Keratinocyte (primary cell): Measurements from ENCODE around the gene THSD7B. TPM values are rescaled to one million over a fixed set of nuclear protein-coding genes. Genes with fewer than 3 reads are reported as not detected.

Source experiments
- DNase-seq: peaks from one replicate; pipeline ENCODE4 v3.0.0-alpha.2; 2011; ENCODE audit warnings: low read depth, missing footprints, low spot score
- FAIRE-seq: peaks from 2 replicates; lab custom pipeline; 2011; peaks lifted over from hg19 to GRCh38; lab: Jason Lieb, UNC
- H2AFZ ChIP-seq: 2 replicates; pipeline ENCODE4 v1.6.0; 2012; ENCODE audit warnings: low read length, control low read depth, inconsistent platforms; ENCODE audit not compliant: control insufficient read depth
- H3K27ac ChIP-seq: 2 replicates; pipeline ENCODE4 v1.5.1; 2011; ENCODE audit warnings: low read length; ENCODE audit not compliant: control insufficient read depth, insufficient read depth
- H3K27me3 ChIP-seq: 3 replicates; pipeline ENCODE4 v1.6.0; 2011; ENCODE audit warnings: low read length; ENCODE audit not compliant: control insufficient read depth, insufficient read depth; ENCODE audit errors: extremely low read depth
- H3K36me3 ChIP-seq, 2 experiments: 2 replicates in 1 of 2; 3 replicates in 1 of 2; pipeline ENCODE4 v1.5.1; 2011; ENCODE audit warnings: low read length in 2 of 2, mild to moderate bottlenecking in 1 of 2; ENCODE audit not compliant: control insufficient read depth in 2 of 2, insufficient read depth in 2 of 2; ENCODE audit errors: extremely low read depth in 1 of 2
- H3K4me1 ChIP-seq: 3 replicates; pipeline ENCODE4 v1.5.1; 2011; ENCODE audit warnings: low read length; ENCODE audit not compliant: control insufficient read depth, insufficient read depth; ENCODE audit errors: extremely low read depth
- H3K4me2 ChIP-seq: 3 replicates; pipeline ENCODE4 v1.6.0; 2011; ENCODE audit warnings: low read depth, low read length; ENCODE audit not compliant: control insufficient read depth, insufficient read depth; ENCODE audit errors: extremely low read depth
- H3K4me3 ChIP-seq, 3 experiments: fragments of 200-600 bp in 1 of 3; sonication (generic) in 1 of 3; 2 replicates in 2 of 3; 3 replicates in 1 of 3; pipeline ENCODE4 v1.5.1; 2011 to 2016; ENCODE audit warnings: low read length in 3 of 3, mild to moderate bottlenecking in 3 of 3, control low read depth in 2 of 3, inconsistent platforms in 1 of 3, low read depth in 1 of 3, mixed read lengths in 1 of 3, mixed run types in 1 of 3, moderate library complexity in 1 of 3; ENCODE audit not compliant: control insufficient read depth in 2 of 3, insufficient read depth in 2 of 3; ENCODE audit errors: extremely low read depth in 1 of 3
- H3K79me2 ChIP-seq: 2 replicates; pipeline ENCODE4 v1.6.0; 2012; ENCODE audit warnings: low read length; ENCODE audit not compliant: control insufficient read depth, insufficient read depth
- H3K9ac ChIP-seq: 3 replicates; pipeline ENCODE4 v1.6.0; 2011; ENCODE audit warnings: low read length; ENCODE audit not compliant: control insufficient read depth, insufficient read depth; ENCODE audit errors: extremely low read depth
- H3K9me1 ChIP-seq: 3 replicates; pipeline ENCODE4 v1.6.0; 2011; ENCODE audit warnings: low read length; ENCODE audit not compliant: control insufficient read depth, insufficient read depth; ENCODE audit errors: extremely low read depth
- H3K9me3 ChIP-seq: 2 replicates; pipeline ENCODE4 v1.5.1; 2012; ENCODE audit warnings: low read depth, low read length; ENCODE audit not compliant: control insufficient read depth
- H4K20me1 ChIP-seq: 3 replicates; pipeline ENCODE4 v1.6.0; 2011; ENCODE audit warnings: low read length; ENCODE audit not compliant: control insufficient read depth, insufficient read depth; ENCODE audit errors: extremely low read depth
- CTCF ChIP-seq, 3 experiments: IDR thresholded peaks in 1 of 3; conservative IDR thresholded peaks in 1 of 3; optimal IDR thresholded peaks in 1 of 3; 2 replicates in 2 of 3; 3 replicates in 1 of 3; pipeline versions ENCODE3 to v1.5.1; 2011; ENCODE audit warnings: low read length in 3 of 3, mild to moderate bottlenecking in 3 of 3, moderate library complexity in 2 of 3, control low read depth in 1 of 3, inconsistent platforms in 1 of 3; ENCODE audit not compliant: insufficient read depth in 2 of 3; ENCODE audit errors: extremely low read depth in 1 of 3
- EZH2 ChIP-seq: IDR thresholded peaks from one replicate; pipeline ENCODE4 v1.6.1; 2012; ENCODE audit warnings: inconsistent platforms, mild to moderate bottlenecking, low read length, moderate library complexity
- dilution Hi-C: fragments of 300-500 bp; cut with MboI; formaldehyde crosslinking; loops from one replicate; pipeline ENCODE4 v1.7.0; 2020; ENCODE audit warnings: low sequenced_read_pairs; ENCODE audit not compliant: extremely low pct_ligation_motif_present
- polyA plus RNA-seq, 5 experiments: library from polyadenylated mRNA; depleted of rRNA in 3 of 5; stranded (reverse) in 3 of 5; stranded (forward) in 1 of 5; unstranded in 1 of 5; fragments of >200 nt; gene quantifications; 1 replicate in 1 of 5; 2 replicates in 3 of 5; 3 replicates in 1 of 5; pipeline versions ENCODE4 v1.2.1 to v1.2.3, GENCODE V29; 2011 to 2012; ENCODE audit warnings: missing spikeins in 2 of 5, low read depth in 1 of 5, low replicate concordance in 1 of 5

THSD7B gene
- polyA plus RNA-seq, 1 donor (not counting 4 experiments of a cell fraction or from before 2014, with no cell fraction given): 0.04 TPM

GRCh38 chr2:137405496-137405895 lies 640.2 kb downstream of the THSD7B start:
- H2AFZ ChIP-seq: no peak overlapping the region
- H3K4me1 ChIP-seq: no peaks in the 10 kb centered on the region
- no peak overlapping the region for H3K9ac ChIP-seq
- TF ChIP-seq CTCF (optimal IDR thresholded peaks at IDR 0.05 in 1 of 3, IDR thresholded peaks at IDR 0.05 in 1 of 3, conservative IDR thresholded peaks at IDR 0.05 in 1 of 3; ENCODE audit: extremely low read depth in 1 of 3, insufficient read depth in 2 of 3, low read length in 3 of 3) (no peak), EZH2 (no peak)
- no peaks in the 10 kb centered on the region for H4K20me1 ChIP-seq
- DNase-seq (no peak), FAIRE-seq (no peak)
- no peak overlapping the region for H3K4me2 ChIP-seq
- H3K4me3 ChIP-seq: no peak overlapping the region
- H3K9me3 ChIP-seq: no peaks in the 10 kb centered on the region
- no peaks in the 10 kb centered on the region for H3K27me3 ChIP-seq
- no peaks in the 10 kb centered on the region for H3K79me2 ChIP-seq
- H3K36me3 ChIP-seq: no peaks in the 10 kb centered on the region
- H3K27ac ChIP-seq: no peak overlapping the region
- dilution Hi-C loops: no loop called here
- H3K9me1 ChIP-seq: no peaks in the 10 kb centered on the region

GRCh38 chr2:137411585-137411984 lies 646.2 kb downstream of the THSD7B start:
- no peak overlapping the region for H3K9ac ChIP-seq
- DNase-seq (no peak), FAIRE-seq (no peak)
- no peak overlapping the region for H2AFZ ChIP-seq
- no peaks in the 10 kb centered on the region for H3K4me1 ChIP-seq
- H3K79me2 ChIP-seq: no peaks in the 10 kb centered on the region
- H3K9me3 ChIP-seq: no peaks in the 10 kb centered on the region
- H3K27me3 ChIP-seq: no peaks in the 10 kb centered on the region
- TF ChIP-seq CTCF (optimal IDR thresholded peaks at IDR 0.05 in 1 of 3, IDR thresholded peaks at IDR 0.05 in 1 of 3, conservative IDR thresholded peaks at IDR 0.05 in 1 of 3; ENCODE audit: extremely low read depth in 1 of 3, insufficient read depth in 2 of 3, low read length in 3 of 3) (no peak), EZH2 (no peak)
- no peak overlapping the region for H3K4me3 ChIP-seq
- no peak overlapping the region for H3K4me2 ChIP-seq
- dilution Hi-C loops: no loop called here
- H3K27ac ChIP-seq: no peak overlapping the region
- H3K9me1 ChIP-seq: no peaks in the 10 kb centered on the region
- H3K36me3 ChIP-seq: no peaks in the 10 kb centered on the region
- no peaks in the 10 kb centered on the region for H4K20me1 ChIP-seq
